ENCODE results near the gene BEGAIN. TPM values are rescaled to one million over a fixed set of nuclear protein-coding genes. Genes with fewer than 3 reads are reported as not detected.
A peak's percentile ranks its signal among the peaks of the same experiment; 100 is the strongest.

Gene BEGAIN
- total and polyA plus RNA-seq, 10 donors: 1.8 to 10.0 (median 5.6) TPM

DNA sequence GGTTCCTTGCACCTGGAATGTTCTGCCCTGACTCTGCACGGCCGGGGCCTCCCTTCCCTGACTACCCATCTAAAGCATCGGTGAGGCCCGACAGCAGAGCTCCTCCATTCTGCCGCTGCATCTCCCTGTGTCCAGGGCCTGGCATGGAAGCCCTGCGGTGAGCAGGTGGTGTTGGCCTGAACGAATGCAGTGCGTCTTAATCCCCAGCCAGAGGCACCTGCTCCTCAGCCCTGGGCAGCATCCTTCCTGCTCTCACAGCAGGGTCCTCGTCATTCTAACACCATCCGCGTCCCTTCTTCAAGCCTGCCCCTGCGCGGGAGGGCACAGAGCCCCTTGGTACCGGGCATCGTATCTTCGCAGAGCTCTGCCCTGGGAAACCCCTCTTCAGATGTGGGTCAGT is 15.4 kb downstream of the BEGAIN start:
- WGBS, 5 donors: 82 to 90% (median 86%) methylated on average over 15 to 16 of the region's 16 CpGs
- Histone ChIP-seq H3K27ac (peak overlapping the region in 1 of 8 donors; percentile 79), H3K4me3 (no peak overlapping the region), H3K4me1 (peaks cover 1 to 97% (median 49%) of the 10 kb centered on the region in 6 donors), H3K27me3 (replicated peaks in 1 of 7) (peaks cover 0 to 69% (median 30%) of the 10 kb centered on the region in 7 donors), H3K9me3 (no peaks in the 10 kb centered on the region), H3K36me3 (no peaks in the 10 kb centered on the region)
- no peak for DNase-seq
- no peak for TF ChIP-seq CTCF (IDR thresholded peaks at IDR 0.05 in 8 of 11, conservative IDR thresholded peaks at IDR 0.05 in 3 of 11)
- intact Hi-C loops (cut with DNase I; ENCODE audit: low total_unique reads): no loop called here

GRCh38 chr14:100570726-100571454 is 16.3 kb downstream of the BEGAIN start:
- no peaks in the 10 kb centered on the region for H3K36me3 ChIP-seq
- TF ChIP-seq POLR2AphosphoS5 (IDR thresholded peaks at IDR 0.05): peak in 2 of 3 donors; percentile 22 to 54
- no peak for TF ChIP-seq POLR2A (IDR thresholded peaks at IDR 0.05)
- intact Hi-C loops (cut with DNase I; ENCODE audit: low total_unique reads): no loop called here
- H3K9me3 ChIP-seq: no peaks in the 10 kb centered on the region
- no peak for DNase-seq
- no peak overlapping the region for H3K4me3 ChIP-seq
- H3K4me1 ChIP-seq: peaks cover 5 to 98% (median 54%) of the 10 kb centered on the region in 6 donors
- H3K27ac ChIP-seq: peak overlapping the region in 1 of 8 donors; percentile 79
- WGBS, 5 donors: 73 to 79% (median 76%) methylated on average over 19 to 23 of the region's 23 CpGs
- H3K27me3 ChIP-seq (replicated peaks in 1 of 7): peaks cover 0 to 79% (median 39%) of the 10 kb centered on the region in 7 donors

GRCh38 chr14:100569734-100570286 is 17.4 kb downstream of the BEGAIN start:
- no peak for DNase-seq
- no peaks in the 10 kb centered on the region for H3K36me3 ChIP-seq
- H3K9me3 ChIP-seq: no peaks in the 10 kb centered on the region
- WGBS, 5 donors: 60 to 67% (median 63%) methylated on average over 7 to 14 of the region's 14 CpGs
- H3K27ac ChIP-seq: peak overlapping the region in 1 of 8 donors; percentile 79
- TF ChIP-seq POLR2A (IDR thresholded peaks at IDR 0.05) (no peak), CTCF (IDR thresholded peaks at IDR 0.05 in 8 of 11, conservative IDR thresholded peaks at IDR 0.05 in 3 of 11) (no peak), POLR2AphosphoS5 (IDR thresholded peaks at IDR 0.05) (no peak)
- peaks cover 0 to 87% (median 40%) of the 10 kb centered on the region in 7 donors for H3K27me3 ChIP-seq (replicated peaks in 1 of 7)
- no peak overlapping the region for H3K4me3 ChIP-seq
- peaks cover 5 to 88% (median 54%) of the 10 kb centered on the region in 6 donors for H3K4me1 ChIP-seq
- intact Hi-C loops (cut with DNase I; ENCODE audit: low total_unique reads): no loop called here

- intact Hi-C loops (cut with DNase I; ENCODE audit: low total_unique reads): no loop called here
- peak overlapping the region in 5 of 8 donors; percentile 13 to 75 (median 48) for H3K4me3 ChIP-seq
- no peak for DNase-seq
- TF ChIP-seq POLR2AphosphoS5 (IDR thresholded peaks at IDR 0.05) (no peak), CTCF (IDR thresholded peaks at IDR 0.05 in 8 of 11, conservative IDR thresholded peaks at IDR 0.05 in 3 of 11) (no peak), POLR2A (IDR thresholded peaks at IDR 0.05) (no peak)
- 15 to 24% (median 17%) methylated on average over 15 to 45 of the region's 45 CpGs for WGBS, 5 donors
- H3K36me3 ChIP-seq: no peaks in the 10 kb centered on the region
- peaks cover 5 to 84% (median 54%) of the 10 kb centered on the region in 6 donors for H3K4me1 ChIP-seq
- H3K9me3 ChIP-seq: no peaks in the 10 kb centered on the region
- peak overlapping the region in 1 of 8 donors; percentile 79 for H3K27ac ChIP-seq
- H3K27me3 ChIP-seq (replicated peaks in 1 of 7): peaks cover 0 to 92% (median 40%) of the 10 kb centered on the region in 7 donors
Observed at GRCh38 chr14:100568998-100569733, 18.1 kb downstream of the BEGAIN start.

All from spleen (tissue), 11 donors.